Transverse colon (tissue), 4 donors: ENCODE measurements around the gene BRF1.

Experiments used
- EP300 ChIP-seq: sonication (generic); formaldehyde crosslinking; IDR thresholded peaks from one replicate; pipeline ENCODE4 v1.6.1; 2017; ENCODE audit warnings: antibody characterized with exemption, low read depth
- POLR2A ChIP-seq: fragments of 450-650 bp; IDR thresholded peaks from one replicate; pipeline ENCODE4 v1.6.1; 2016; ENCODE audit warnings: antibody characterized with exemption, mild to moderate bottlenecking, moderate library complexity
- POLR2AphosphoS5 ChIP-seq, 3 donors: sonication (generic); formaldehyde crosslinking; IDR thresholded peaks; one replicate each; pipeline ENCODE4 v1.6.1; 2016; ENCODE audit warnings: antibody characterized with exemption in 3 of 3
- TF ChIP-seq, protein P1 (sequence below), 5 experiments: fragments of 200-600 bp in 3 of 5; fragments of 450-650 bp in 2 of 5; sonication (generic) in 3 of 5; IDR thresholded peaks; 1 replicate in 2 of 5; 2 replicates in 3 of 5; pipeline ENCODE4 v1.5.1; 2016 to 2017; ENCODE audit warnings: antibody characterized with exemption in 5 of 5, inconsistent platforms in 3 of 5, mild to moderate bottlenecking in 2 of 5, moderate library complexity in 1 of 5

DNA sequence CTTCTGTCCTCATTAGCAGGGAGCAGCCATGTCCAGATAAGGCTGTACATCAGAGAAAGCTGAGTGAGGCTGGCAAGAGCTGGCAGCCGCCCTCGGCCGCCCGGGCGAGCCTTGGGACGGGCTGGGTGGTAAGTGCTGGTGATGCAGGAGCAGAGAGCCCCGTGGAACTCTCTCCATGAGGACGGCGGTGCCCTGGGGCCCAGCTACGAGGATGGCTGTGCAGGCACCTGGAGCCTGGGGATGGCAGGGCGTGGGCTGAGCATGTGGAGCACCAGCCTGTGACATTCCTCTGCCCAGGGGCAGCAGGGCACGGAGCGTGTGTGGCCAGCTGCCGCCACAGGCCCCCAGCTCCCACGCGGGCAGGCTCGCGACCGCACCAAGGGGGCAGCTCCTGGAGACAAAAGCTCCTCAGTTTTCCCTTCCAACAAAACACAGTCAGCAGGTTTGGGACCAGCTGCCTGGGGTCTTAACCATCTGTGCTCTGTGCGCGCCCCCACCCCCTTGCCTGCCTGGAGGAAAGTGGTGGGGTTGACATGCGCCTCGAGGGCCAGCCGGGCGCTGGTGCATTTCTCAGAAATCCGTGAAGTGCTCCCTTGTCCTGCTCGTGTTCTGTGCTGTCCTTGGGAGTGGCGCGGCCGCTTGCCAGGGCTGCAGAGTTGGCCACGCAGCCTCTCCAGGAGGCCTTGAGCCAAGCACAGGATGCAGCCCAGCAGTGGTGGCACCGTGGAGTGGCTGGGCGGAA is 35.1 kb upstream of the BRF1 start:
- TF ChIP-seq, protein P1, sequence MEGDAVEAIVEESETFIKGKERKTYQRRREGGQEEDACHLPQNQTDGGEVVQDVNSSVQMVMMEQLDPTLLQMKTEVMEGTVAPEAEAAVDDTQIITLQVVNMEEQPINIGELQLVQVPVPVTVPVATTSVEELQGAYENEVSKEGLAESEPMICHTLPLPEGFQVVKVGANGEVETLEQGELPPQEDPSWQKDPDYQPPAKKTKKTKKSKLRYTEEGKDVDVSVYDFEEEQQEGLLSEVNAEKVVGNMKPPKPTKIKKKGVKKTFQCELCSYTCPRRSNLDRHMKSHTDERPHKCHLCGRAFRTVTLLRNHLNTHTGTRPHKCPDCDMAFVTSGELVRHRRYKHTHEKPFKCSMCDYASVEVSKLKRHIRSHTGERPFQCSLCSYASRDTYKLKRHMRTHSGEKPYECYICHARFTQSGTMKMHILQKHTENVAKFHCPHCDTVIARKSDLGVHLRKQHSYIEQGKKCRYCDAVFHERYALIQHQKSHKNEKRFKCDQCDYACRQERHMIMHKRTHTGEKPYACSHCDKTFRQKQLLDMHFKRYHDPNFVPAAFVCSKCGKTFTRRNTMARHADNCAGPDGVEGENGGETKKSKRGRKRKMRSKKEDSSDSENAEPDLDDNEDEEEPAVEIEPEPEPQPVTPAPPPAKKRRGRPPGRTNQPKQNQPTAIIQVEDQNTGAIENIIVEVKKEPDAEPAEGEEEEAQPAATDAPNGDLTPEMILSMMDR (IDR thresholded peaks at IDR 0.05): no peak
- TF ChIP-seq POLR2A (no peak), POLR2AphosphoS5 (IDR thresholded peaks at IDR 0.05) (no peak), EP300 (no peak)
